ENCODE data around the gene NAA80. TPM values are rescaled to one million over a fixed set of nuclear protein-coding genes. Genes with fewer than 3 reads are reported as not detected.

Gene NAA80
- total and polyA plus RNA-seq, 2 of the 13 experiments (the other 11 are each of a cell fraction or from before 2014, with no cell fraction given), result 3.4 to 8.7 TPM

DNA sequence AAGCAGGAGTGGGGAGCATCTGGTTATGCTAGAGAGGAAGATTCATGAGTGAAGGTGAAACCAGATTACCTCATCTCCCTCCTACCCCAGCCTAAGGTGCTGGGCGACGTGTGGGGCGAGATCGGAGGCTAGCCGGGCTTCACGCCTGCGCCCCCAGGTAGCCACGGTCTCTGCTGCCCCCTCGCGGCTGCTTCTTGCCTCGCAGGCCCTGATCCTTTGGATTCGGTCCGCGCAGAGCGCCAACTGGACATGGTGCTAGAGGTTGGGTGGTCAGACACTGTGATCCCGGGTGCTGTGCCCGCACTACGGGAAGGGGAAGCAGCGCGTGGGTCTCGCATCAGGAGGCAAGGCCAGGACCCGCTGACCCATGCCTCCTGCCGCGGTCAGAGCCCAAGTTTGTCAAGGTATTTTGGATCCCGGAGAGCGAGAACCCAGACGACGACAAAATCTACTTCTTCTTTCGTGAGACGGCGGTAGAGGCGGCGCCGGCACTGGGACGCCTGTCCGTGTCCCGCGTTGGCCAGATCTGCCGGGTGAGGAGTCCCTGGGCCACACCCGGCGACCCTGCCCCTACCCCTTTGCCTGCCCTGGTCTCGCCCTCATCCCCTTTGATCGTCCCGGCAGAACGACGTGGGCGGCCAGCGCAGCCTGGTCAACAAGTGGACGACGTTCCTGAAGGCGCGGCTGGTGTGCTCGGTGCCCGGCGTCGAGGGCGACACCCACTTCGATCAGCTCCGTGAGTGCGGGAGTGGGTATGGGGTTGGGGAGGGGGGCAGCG is 26.1 kb downstream of the NAA80 start (continued):
- no peak for TF ChIP-seq ZNF142 (CRISPR knock-in tag; IDR thresholded peaks at IDR 0.05)
- TF ChIP-seq ZNF646 (CRISPR knock-in tag; IDR thresholded peaks at IDR 0.05), result no peak
- TF ChIP-seq CEBPG (CRISPR knock-in tag; IDR thresholded peaks at IDR 0.05), result 0 out of 2 replicates have a peak, but pooled peaks have one; percentile 19
- TF ChIP-seq KDM5A (IDR thresholded peaks at IDR 0.05; ENCODE audit: borderline replicate concordance, low read length), result 0 out of 2 replicates have a peak, but pooled peaks have one; percentile 53
- TF ChIP-seq STAG1 (CRISPR knock-in tag; IDR thresholded peaks at IDR 0.05), result peak; percentile 97
- no peak for TF ChIP-seq ZNF33B (CRISPR knock-in tag; IDR thresholded peaks at IDR 0.05)
- TF ChIP-seq ZFP62 (CRISPR knock-in tag; IDR thresholded peaks at IDR 0.05), result no peak
- TF ChIP-seq ZNF382 (CRISPR knock-in tag; IDR thresholded peaks at IDR 0.05; ENCODE audit: borderline replicate concordance), result no peak
- TF ChIP-seq SOX6 (IDR thresholded peaks at IDR 0.05), result no peak
- peak; percentile 45; the same call in 1 of the 2 replicates for TF ChIP-seq SOX6 (CRISPR knock-in tag; IDR thresholded peaks at IDR 0.05)
- TF ChIP-seq ZNF263 (CRISPR knock-in tag; IDR thresholded peaks at IDR 0.05), result no peak; the same call in 1 of the 2 replicates
- no peak for TF ChIP-seq TOE1 (CRISPR knock-in tag; IDR thresholded peaks at IDR 0.05)
- TF ChIP-seq LCORL (IDR thresholded peaks at IDR 0.05), result no peak
- TF ChIP-seq LCORL (CRISPR knock-in tag; IDR thresholded peaks at IDR 0.05), result peak; percentile 88
- no peak for TF ChIP-seq MED13 (CRISPR knock-in tag; IDR thresholded peaks at IDR 0.05)
- no peak for TF ChIP-seq ZBTB43 (CRISPR knock-in tag; conservative IDR thresholded peaks at IDR 0.05)
- no peak for TF ChIP-seq AKAP8 (CRISPR knock-in tag; IDR thresholded peaks at IDR 0.05)
- TF ChIP-seq ZNF3 (CRISPR knock-in tag; IDR thresholded peaks at IDR 0.05), result no peak
